ENCODE measurements around the gene IFNGR1.

DNA sequence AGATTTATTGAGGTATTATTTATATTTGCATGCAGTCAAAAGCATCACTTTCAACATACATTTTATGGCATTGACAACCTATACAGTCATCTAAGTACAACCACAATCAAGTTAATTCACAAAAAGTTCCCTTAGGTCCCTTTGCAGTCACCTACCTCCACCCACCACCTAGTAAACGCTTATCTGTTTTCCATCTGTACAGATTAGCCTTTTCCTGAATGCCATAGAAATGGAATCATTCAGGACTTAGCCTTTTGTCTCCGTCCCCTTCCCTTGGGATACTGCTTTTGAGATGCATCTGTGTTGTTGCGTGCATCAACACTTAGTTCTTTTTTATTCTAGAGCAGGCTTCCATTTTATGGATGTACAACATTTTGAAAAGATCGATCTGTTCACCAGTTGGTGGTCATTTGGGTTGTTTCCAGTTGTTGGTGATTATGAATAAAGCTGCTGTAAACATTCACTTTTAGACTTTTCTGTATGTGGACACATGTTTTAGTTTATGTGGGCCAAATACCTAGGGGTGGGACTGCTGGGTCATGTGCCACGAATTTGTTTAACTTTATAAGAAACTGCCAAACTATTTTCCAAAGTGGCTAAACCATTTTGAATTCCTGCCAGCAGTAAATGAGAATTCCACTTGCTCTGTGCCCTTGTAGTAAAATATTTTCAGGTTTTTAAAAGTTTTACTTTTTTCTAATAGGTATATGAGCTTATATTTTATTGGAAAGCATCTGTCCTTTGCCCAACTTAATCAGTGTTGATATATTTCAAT lies 17.6 kb upstream of the IFNGR1 start:
- no peak for TF ChIP-seq CTCF (IDR thresholded peaks at IDR 0.05; ENCODE audit: low read depth, low read length, poor library complexity, severe bottlenecking)
- TF ChIP-seq EZH2phosphoT487 (IDR thresholded peaks at IDR 0.05; ENCODE audit: borderline replicate concordance, low read length) = no peak

Measured in DOHH2 (cell line).